Heart right ventricle (tissue), 16 donors: ENCODE measurements around the gene KRT77. TPM values are rescaled to one million over a fixed set of nuclear protein-coding genes. Genes with fewer than 3 reads are reported as not detected.
A peak's percentile ranks its signal among the peaks of the same experiment; 100 is the strongest.

ENCODE experiments used
- ATAC-seq, 8 donors: fragments of 200-7000 bp; cut with Tn5 transposase; one replicate each; pipeline ENCODE4 v1.9.1; 2020; ENCODE audit warnings: mild to moderate bottlenecking in 8 of 8, moderate library complexity in 8 of 8, moderate number of reproducible peaks in 1 of 8
- DNase-seq, 2 donors: peaks; one replicate each; pipeline ENCODE4 v3.0.0-alpha.2; 2020
- H3K27ac ChIP-seq, 10 donors: fragments of 200-600 bp; sonication (generic) in 2 of 10; one replicate each; pipeline versions ENCODE4 v1.5.0 to v1.8.0; 2020 to 2022; ENCODE audit warnings: mild to moderate bottlenecking in 3 of 10
- H3K27me3 ChIP-seq, 7 donors: fragments of 200-600 bp; one replicate each; pipeline ENCODE4 v1.8.0; 2021 to 2022; ENCODE audit warnings: mild to moderate bottlenecking in 2 of 7
- H3K36me3 ChIP-seq, 9 donors: fragments of 200-600 bp; sonication (generic) in 1 of 9; one replicate each; pipeline versions ENCODE4 v1.5.0 to v1.8.0; 2020 to 2022; ENCODE audit warnings: mild to moderate bottlenecking in 2 of 9
- H3K4me1 ChIP-seq, 9 donors: fragments of 200-600 bp; sonication (generic) in 1 of 9; one replicate each; pipeline versions ENCODE4 v1.5.0 to v1.8.0; 2020 to 2022; ENCODE audit warnings: mild to moderate bottlenecking in 4 of 9
- H3K4me3 ChIP-seq, 10 donors: fragments of 200-600 bp; sonication (generic) in 2 of 10; one replicate each; pipeline versions ENCODE4 v1.5.0 to v1.8.0; 2020 to 2022; ENCODE audit warnings: mild to moderate bottlenecking in 7 of 10, moderate library complexity in 2 of 10
- H3K9me3 ChIP-seq, 11 donors: fragments of 200-600 bp in 10 of 11; sonication (generic) in 2 of 11; one replicate each; pipeline versions ENCODE4 v1.5.0 to v1.8.0; 2013 to 2022; ENCODE audit warnings: mild to moderate bottlenecking in 2 of 11, control low read depth in 1 of 11, moderate library complexity in 1 of 11
- WGBS, 2 donors: extraction: QIAGEN DNeasy Blood & Tissue Kit; methylation state at CpG; one replicate each; pipeline ENCODE4 v1.1.7; 2013; ENCODE audit warnings: inconsistent platforms in 1 of 2; 5-methylcytosine and 5-hydroxymethylcytosine counted together
- intact Hi-C, 10 donors: fragments of 100-400 bp; cut with DNase I; formaldehyde crosslinking; loops; one replicate each; pipeline versions ENCODE4 v1.11.1 to v1.14.2; 2022
- polyA plus RNA-seq, 2 donors: library from polyadenylated mRNA; stranded (reverse); fragments of 200-250 nt; gene quantifications; one replicate each; pipeline ENCODE4 v1.2.3, GENCODE V29; 2013
- total RNA-seq, 10 donors: library from RNA; stranded (reverse); fragmentation: NEBNext Ultra II Directional in 3 of 10; extraction: Animal tissue kit (Norgen Biotek cat#: 25700) in 3 of 10; gene quantifications; one replicate each; pipeline versions ENCODE4 v1.2.1 to v1.2.4, GENCODE V29; 2021 to 2023
- TF ChIP-seq, protein P1 (sequence below), 9 donors: fragments of 200-600 bp; sonication (generic) in 2 of 9; IDR thresholded peaks; one replicate each; pipeline versions ENCODE4 v1.5.0 to v1.8.0; 2021 to 2022; ENCODE audit warnings: antibody characterized with exemption in 9 of 9, mild to moderate bottlenecking in 5 of 9, moderate library complexity in 1 of 9
- donor health status: Arrhythmogenic right ventricular cardiomyopathy.
- donor health status: ischemic (EF 13 %, LVEDD 7.1; RV severe dilation, severe dysfunction).
- donor health status: healthy with polysubstance abuse.
- donor health status: DM: no; HTN: yes; CAD: no.
- donor health status: DM: no; HTN: no; CAD: no.
- donor health status: ischemic (EF 25% LVEDD 6.9; RV normal size, moderate dysfunction).
- donor health status: ischemic (EF 25% LVEDD 5.7; RV mildly dilated, moderate dysfunction).
- donor health status: healthy.
- donor health status: DM: yes; HTN: yes; CAD: no.
- donor health status: Ischemic cardiomyopathy.
- donor health status: ischemic (EF 35%, LVEDD 5.7; RV mildly dilated, moderate dysfunction).
- donor health status: nonischemic (EF 11% LVEDD 7.7; RV severe dilation, severe dysfunction).
- donor health status: DM: yes; HTN: yes; CAD: no.
- donor health status: PGD.
- donor health status: ischemic (EF 29% LVEDD 5.4; RV normal size, mild dysfunction).
- donor health status: nonischemic (EF 23%, LVEDD 6.1; RV moderate dilation, normal function).

Gene KRT77
- total and polyA plus RNA-seq, 12 donors: 0.08 TPM; not detected in 11

DNA sequence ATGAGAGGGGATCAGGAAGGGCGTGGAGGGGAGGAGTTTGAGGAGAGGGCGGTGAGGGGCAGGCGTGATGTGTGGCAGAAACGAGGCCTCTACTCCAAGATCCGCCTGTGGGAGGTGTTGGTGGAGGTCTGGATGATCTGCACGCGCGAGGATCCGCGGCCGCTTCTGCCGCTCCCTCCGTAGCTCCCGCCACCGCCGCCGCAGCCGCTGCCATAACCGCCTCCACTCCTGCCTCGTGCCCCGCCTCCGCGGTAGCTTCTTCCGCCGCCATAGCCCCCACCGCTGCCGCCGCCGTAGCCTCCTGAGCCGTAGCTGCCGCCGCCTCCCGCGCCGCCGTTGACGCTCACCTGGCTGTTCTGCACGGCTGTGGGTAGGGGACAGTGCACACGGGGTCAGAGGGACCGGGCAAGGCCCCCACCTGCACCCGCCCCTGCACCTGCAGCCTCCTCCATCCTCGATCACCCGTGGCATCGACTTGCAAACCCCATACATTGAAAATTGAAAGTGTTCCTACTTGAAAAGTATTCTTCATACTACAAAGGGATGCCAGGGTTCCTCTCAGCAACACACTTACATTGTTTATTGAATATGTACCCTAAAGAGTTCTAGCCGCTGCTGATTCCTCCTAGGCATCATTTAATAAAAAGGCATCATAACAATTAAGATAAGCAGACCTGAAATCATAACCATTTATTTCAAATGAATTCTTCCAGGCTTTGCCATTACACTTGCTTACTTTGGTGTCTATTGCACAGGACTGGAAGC is 12.1 kb downstream of the KRT77 start:
- Histone ChIP-seq H3K27ac (no peak overlapping the region), H3K4me1 (peaks cover 0 to 12% (median 9%) of the 10 kb centered on the region in 9 donors), H3K4me3 (peak overlapping the region in 6 of 10 donors; percentile 14 to 37 (median 28)), H3K9me3 (no peaks in the 10 kb centered on the region), H3K36me3 (no peaks in the 10 kb centered on the region), H3K27me3 (peaks cover 0 to 78% (median 59%) of the 10 kb centered on the region in 7 donors)
- ATAC-seq (peak in 1 of 8 donors; percentile 27), DNase-seq (peak in 1 of 2 donors; percentile 21)
- TF ChIP-seq, protein P1, sequence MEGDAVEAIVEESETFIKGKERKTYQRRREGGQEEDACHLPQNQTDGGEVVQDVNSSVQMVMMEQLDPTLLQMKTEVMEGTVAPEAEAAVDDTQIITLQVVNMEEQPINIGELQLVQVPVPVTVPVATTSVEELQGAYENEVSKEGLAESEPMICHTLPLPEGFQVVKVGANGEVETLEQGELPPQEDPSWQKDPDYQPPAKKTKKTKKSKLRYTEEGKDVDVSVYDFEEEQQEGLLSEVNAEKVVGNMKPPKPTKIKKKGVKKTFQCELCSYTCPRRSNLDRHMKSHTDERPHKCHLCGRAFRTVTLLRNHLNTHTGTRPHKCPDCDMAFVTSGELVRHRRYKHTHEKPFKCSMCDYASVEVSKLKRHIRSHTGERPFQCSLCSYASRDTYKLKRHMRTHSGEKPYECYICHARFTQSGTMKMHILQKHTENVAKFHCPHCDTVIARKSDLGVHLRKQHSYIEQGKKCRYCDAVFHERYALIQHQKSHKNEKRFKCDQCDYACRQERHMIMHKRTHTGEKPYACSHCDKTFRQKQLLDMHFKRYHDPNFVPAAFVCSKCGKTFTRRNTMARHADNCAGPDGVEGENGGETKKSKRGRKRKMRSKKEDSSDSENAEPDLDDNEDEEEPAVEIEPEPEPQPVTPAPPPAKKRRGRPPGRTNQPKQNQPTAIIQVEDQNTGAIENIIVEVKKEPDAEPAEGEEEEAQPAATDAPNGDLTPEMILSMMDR (IDR thresholded peaks at IDR 0.05): no peak
- intact Hi-C loops: no loop called here
- WGBS, 2 donors: 4 to 7% methylated on average over 43 to 45 of the region's 45 CpGs

DNA sequence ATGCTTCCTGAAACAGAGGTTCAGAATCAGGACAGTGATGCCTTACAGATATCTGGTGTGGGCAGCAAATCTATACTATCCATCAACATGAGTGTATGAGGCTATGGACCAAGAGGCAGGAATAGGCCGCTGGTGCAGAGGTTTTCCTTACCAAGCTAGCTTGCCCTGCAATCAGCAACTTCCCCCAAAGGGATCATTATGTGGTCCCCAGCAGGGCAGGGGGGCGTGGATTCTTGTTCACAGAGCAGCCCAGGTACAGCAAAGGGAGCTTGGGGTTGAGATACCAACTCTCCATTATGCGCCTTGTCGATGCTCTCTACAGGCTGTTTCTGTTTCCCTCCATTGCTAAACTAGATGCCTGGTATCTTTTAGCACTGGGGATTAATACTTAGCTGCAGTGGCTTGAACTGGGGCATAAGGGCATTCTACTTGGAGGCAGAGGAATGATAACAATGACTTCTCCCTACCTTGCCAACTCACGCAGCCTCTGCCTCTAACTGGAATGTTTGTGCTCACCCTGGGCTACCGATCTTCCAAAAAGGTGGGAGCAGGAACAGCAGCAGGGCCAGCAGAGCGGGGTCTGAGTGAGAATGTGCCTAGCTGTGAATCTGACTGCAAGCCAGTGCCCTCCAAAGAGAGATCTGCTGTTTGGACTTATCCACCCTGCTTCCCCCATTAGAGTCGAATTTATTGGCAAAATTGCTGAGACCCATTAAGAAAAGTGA is 12.8 kb downstream of the KRT77 start:
- H3K4me1 ChIP-seq: peaks cover 0 to 12% (median 9%) of the 10 kb centered on the region in 9 donors
- intact Hi-C loops: no loop called here
- H3K27me3 ChIP-seq: peaks cover 0 to 84% (median 62%) of the 10 kb centered on the region in 7 donors

DNA sequence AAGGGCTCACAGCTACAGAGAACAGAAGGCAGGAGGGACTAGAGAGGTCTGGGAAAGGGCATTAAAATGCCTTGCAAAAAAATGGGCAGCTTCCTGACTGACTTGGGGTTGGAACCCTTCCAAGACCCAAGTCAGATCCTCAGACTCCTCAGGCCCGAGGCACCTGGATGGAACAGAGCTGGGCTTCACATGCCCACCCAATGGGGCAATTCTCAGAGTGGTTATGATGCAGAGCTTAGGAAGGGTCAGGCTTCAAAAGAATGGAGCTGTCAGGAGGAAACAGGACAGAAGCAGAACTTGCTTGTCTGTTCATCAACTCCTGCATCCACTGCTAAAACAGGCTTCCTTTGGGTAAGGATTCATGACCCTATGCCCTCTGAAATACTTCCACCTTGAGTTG is 13.4 kb downstream of the KRT77 start:
- intact Hi-C loops: no loop called here
- 68 to 69% methylated on average over 1 of the region's 1 CpG for WGBS, 2 donors
- no peak overlapping the region for H3K27ac ChIP-seq
- no peaks in the 10 kb centered on the region for H3K36me3 ChIP-seq
- peaks cover 0 to 12% (median 9%) of the 10 kb centered on the region in 9 donors for H3K4me1 ChIP-seq
- no peak overlapping the region for H3K4me3 ChIP-seq
- ATAC-seq: no peak
- no peak for DNase-seq
- no peaks in the 10 kb centered on the region for H3K9me3 ChIP-seq
- peaks cover 0 to 87% (median 63%) of the 10 kb centered on the region in 7 donors for H3K27me3 ChIP-seq
- TF ChIP-seq, protein P1 (IDR thresholded peaks at IDR 0.05): no peak

More for the DNA sequence above, 12.8 kb downstream of the KRT77 start:
- ATAC-seq: no peak
- DNase-seq: no peak
- Histone ChIP-seq H3K4me3 (peak overlapping the region in 5 of 10 donors; percentile 14 to 37 (median 30)), H3K36me3 (no peaks in the 10 kb centered on the region), H3K27ac (no peak overlapping the region), H3K9me3 (no peaks in the 10 kb centered on the region)
- 57 to 62% methylated on average over 8 of the region's 8 CpGs for WGBS, 2 donors
- TF ChIP-seq, protein P1 (IDR thresholded peaks at IDR 0.05): no peak

DNA sequence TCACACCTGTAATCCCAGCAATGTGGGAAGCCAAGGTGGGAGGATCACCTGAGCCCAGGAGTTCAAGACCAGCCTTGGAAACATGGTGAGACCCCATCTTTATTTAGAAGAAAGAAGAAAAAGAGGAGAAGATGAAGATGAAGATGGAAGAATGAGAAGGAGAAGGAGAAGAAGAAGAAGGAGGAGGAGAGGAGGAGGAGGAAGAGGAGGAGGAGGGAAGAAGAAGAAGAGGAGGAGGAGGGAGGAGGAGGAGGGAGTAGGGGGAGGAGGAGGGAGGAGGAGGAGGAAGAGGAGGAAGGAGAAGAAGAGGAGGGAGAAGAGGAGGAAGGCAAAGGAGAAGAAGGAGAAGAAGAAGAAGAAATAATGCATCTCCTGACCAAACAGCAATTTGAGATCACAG is 14.1 kb downstream of the KRT77 start:
- H3K9me3 ChIP-seq: no peaks in the 10 kb centered on the region
- H3K27ac ChIP-seq: no peak overlapping the region
- TF ChIP-seq, protein P1 (IDR thresholded peaks at IDR 0.05): no peak
- H3K4me1 ChIP-seq: peaks cover 0 to 12% (median 9%) of the 10 kb centered on the region in 9 donors
- H3K27me3 ChIP-seq: peaks cover 0 to 89% (median 65%) of the 10 kb centered on the region in 7 donors
- H3K4me3 ChIP-seq: no peak overlapping the region
- DNase-seq: no peak
- intact Hi-C loops: no loop called here
- ATAC-seq: no peak
- no peaks in the 10 kb centered on the region for H3K36me3 ChIP-seq
